Liver (tissue), 3 donors: ENCODE measurements around the gene KRT8.

Experiments used
- EGR1 ChIP-seq, 2 donors: IDR thresholded peaks; 2 replicates each; pipeline ENCODE4 v1.6.1; 2016 to 2018; ENCODE audit warnings: antibody characterized with exemption in 2 of 2, low read depth in 2 of 2
- FOXA2 ChIP-seq: IDR thresholded peaks from 2 replicates; pipeline ENCODE4 v1.6.1; 2016; ENCODE audit warnings: antibody characterized with exemption
- MAX ChIP-seq: IDR thresholded peaks from 2 replicates; pipeline ENCODE4 v1.6.1; 2016; ENCODE audit warnings: antibody characterized with exemption
- RAD21 ChIP-seq, 2 donors: IDR thresholded peaks; 2 replicates each; pipeline ENCODE4 v1.6.1; 2016; ENCODE audit warnings: antibody characterized with exemption in 2 of 2, mild to moderate bottlenecking in 2 of 2
- REST ChIP-seq: IDR thresholded peaks from 2 replicates; pipeline ENCODE4 v1.6.1; 2016; ENCODE audit warnings: antibody characterized with exemption, mild to moderate bottlenecking
- SP1 ChIP-seq: IDR thresholded peaks from 2 replicates; pipeline ENCODE4 v1.6.1; 2018; ENCODE audit warnings: antibody characterized with exemption, mild to moderate bottlenecking
- TAF1 ChIP-seq: conservative IDR thresholded peaks from 2 replicates; pipeline ENCODE4 v1.6.1; 2016; ENCODE audit warnings: antibody characterized with exemption, mild to moderate bottlenecking
- YY1 ChIP-seq: IDR thresholded peaks from 2 replicates; pipeline ENCODE4 v1.6.1; 2016; ENCODE audit warnings: antibody characterized with exemption, mild to moderate bottlenecking
- TF ChIP-seq, protein P1 (sequence below): fragments of 150-350 bp; IDR thresholded peaks from 2 replicates; pipeline ENCODE4 v1.5.1; 2017; ENCODE audit warnings: improper control_type of control experiment, low read depth, low read length; ENCODE audit not compliant: missing input control
- TF ChIP-seq, protein P2 (sequence below): IDR thresholded peaks from 2 replicates; pipeline ENCODE4 v1.6.1; 2016; ENCODE audit warnings: antibody characterized with exemption
- donor health status: healthy.
- donor health status: healthy.

GRCh38 chr12:52918784-52919183 lies 13.9 kb upstream of the KRT8 start:
- TF ChIP-seq, protein P1, sequence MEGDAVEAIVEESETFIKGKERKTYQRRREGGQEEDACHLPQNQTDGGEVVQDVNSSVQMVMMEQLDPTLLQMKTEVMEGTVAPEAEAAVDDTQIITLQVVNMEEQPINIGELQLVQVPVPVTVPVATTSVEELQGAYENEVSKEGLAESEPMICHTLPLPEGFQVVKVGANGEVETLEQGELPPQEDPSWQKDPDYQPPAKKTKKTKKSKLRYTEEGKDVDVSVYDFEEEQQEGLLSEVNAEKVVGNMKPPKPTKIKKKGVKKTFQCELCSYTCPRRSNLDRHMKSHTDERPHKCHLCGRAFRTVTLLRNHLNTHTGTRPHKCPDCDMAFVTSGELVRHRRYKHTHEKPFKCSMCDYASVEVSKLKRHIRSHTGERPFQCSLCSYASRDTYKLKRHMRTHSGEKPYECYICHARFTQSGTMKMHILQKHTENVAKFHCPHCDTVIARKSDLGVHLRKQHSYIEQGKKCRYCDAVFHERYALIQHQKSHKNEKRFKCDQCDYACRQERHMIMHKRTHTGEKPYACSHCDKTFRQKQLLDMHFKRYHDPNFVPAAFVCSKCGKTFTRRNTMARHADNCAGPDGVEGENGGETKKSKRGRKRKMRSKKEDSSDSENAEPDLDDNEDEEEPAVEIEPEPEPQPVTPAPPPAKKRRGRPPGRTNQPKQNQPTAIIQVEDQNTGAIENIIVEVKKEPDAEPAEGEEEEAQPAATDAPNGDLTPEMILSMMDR, result no peak
- TF ChIP-seq, protein P2, sequence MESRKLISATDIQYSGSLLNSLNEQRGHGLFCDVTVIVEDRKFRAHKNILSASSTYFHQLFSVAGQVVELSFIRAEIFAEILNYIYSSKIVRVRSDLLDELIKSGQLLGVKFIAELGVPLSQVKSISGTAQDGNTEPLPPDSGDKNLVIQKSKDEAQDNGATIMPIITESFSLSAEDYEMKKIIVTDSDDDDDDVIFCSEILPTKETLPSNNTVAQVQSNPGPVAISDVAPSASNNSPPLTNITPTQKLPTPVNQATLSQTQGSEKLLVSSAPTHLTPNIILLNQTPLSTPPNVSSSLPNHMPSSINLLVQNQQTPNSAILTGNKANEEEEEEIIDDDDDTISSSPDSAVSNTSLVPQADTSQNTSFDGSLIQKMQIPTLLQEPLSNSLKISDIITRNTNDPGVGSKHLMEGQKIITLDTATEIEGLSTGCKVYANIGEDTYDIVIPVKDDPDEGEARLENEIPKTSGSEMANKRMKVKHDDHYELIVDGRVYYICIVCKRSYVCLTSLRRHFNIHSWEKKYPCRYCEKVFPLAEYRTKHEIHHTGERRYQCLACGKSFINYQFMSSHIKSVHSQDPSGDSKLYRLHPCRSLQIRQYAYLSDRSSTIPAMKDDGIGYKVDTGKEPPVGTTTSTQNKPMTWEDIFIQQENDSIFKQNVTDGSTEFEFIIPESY, result no peak
- TF ChIP-seq RAD21 (IDR thresholded peaks at IDR 0.05) (no peak), TAF1 (no peak), EGR1 (IDR thresholded peaks at IDR 0.05; ENCODE audit: low read depth in 2 of 2) (no peak), SP1 (no peak), REST (no peak), MAX (no peak), FOXA2 (no peak), YY1 (no peak)
